HUES48 (cell line): ENCODE measurements around the gene NXNL1.
"Not testable (repeated sequence)": the region's sequence is repeated elsewhere in the genome, so short reads cannot be mapped to it uniquely, and the experiment has no call there.

Source experiments
- H3K27ac ChIP-seq: one replicate; pipeline ENCODE4 v1.7.0; 2013; ENCODE audit warnings: low read depth, low read length, inconsistent platforms
- H3K27me3 ChIP-seq: 2 replicates; pipeline ENCODE4 v1.6.1; 2013; ENCODE audit warnings: mild to moderate bottlenecking, low read length; ENCODE audit not compliant: control insufficient read depth, insufficient read depth
- H3K36me3 ChIP-seq: 2 replicates; pipeline ENCODE4 v1.6.1; 2013; ENCODE audit warnings: low read length; ENCODE audit not compliant: control insufficient read depth, insufficient read depth
- H3K4me1 ChIP-seq: 2 replicates; pipeline ENCODE4 v1.6.1; 2013; ENCODE audit warnings: mild to moderate bottlenecking, low read length; ENCODE audit not compliant: control insufficient read depth, insufficient read depth
- H3K4me3 ChIP-seq: 2 replicates; pipeline ENCODE4 v1.5.1; 2013; ENCODE audit warnings: mild to moderate bottlenecking, low read depth, low read length
- H3K9ac ChIP-seq: 2 replicates; pipeline ENCODE4 v1.6.1; 2013; ENCODE audit warnings: mild to moderate bottlenecking, low read depth, low read length, moderate library complexity
- H3K9me3 ChIP-seq: 2 replicates; pipeline ENCODE4 v1.6.1; 2013; ENCODE audit warnings: low read length; ENCODE audit not compliant: control insufficient read depth, insufficient read depth

The NXNL1 gene

GRCh38 chr19:17460372-17461230 is at the start of gene NXNL1:
Gene NXNL1, minus strand, starts transcription at chr19:17460926. Its CDS starts 57 bp downstream, at chr19:17460869.
- Histone ChIP-seq H3K27ac (no peak within 1 kb of the TSS), H3K27me3 (peaks cover 19% of the 10 kb centered on the region), H3K9me3 (no peaks in the 10 kb centered on the region)

GRCh38 chr19:17508558-17508933 is 47.8 kb upstream of the NXNL1 start:
- not testable (repeated sequence) for H3K36me3 ChIP-seq, H3K9me3 ChIP-seq, H3K4me3 ChIP-seq, H3K27ac ChIP-seq, H3K9ac ChIP-seq, H3K4me1 ChIP-seq, H3K27me3 ChIP-seq

More at GRCh38 chr19:17460372-17461230, at the start of gene NXNL1:
- Histone ChIP-seq H3K4me1 (no peaks in the 10 kb centered on the region), H3K4me3 (no peak within 1 kb of the TSS), H3K36me3 (no peaks in the 10 kb centered on the region), H3K9ac (no peak within 1 kb of the TSS)

- Histone ChIP-seq H3K4me3 (no peak overlapping the region), H3K36me3 (no peaks in the 10 kb centered on the region), H3K27ac (no peak overlapping the region), H3K9ac (no peak overlapping the region), H3K9me3 (no peaks in the 10 kb centered on the region), H3K27me3 (no peaks in the 10 kb centered on the region), H3K4me1 (0 out of 2 replicates have a peak, but pooled peaks cover 5% of the 10 kb centered on the region)
Measured at GRCh38 chr19:17506745-17507144, 46.0 kb upstream of the NXNL1 start.

GRCh38 chr19:17505223-17505622 is 44.5 kb upstream of the NXNL1 start:
- Histone ChIP-seq H3K4me1 (peaks cover under 1% of the 10 kb centered on the region; the same call in 1 of the 2 replicates), H3K9me3 (no peaks in the 10 kb centered on the region)

GRCh38 chr19:17504456-17504855 is 43.7 kb upstream of the NXNL1 start:
- Histone ChIP-seq H3K36me3 (no peaks in the 10 kb centered on the region), H3K4me1 (peaks cover 7% of the 10 kb centered on the region), H3K27ac (no peak overlapping the region), H3K27me3 (no peaks in the 10 kb centered on the region), H3K9me3 (no peaks in the 10 kb centered on the region), H3K4me3 (no peak overlapping the region), H3K9ac (no peak overlapping the region)

More at GRCh38 chr19:17505223-17505622, 44.5 kb upstream of the NXNL1 start:
- H3K36me3 ChIP-seq, result no peaks in the 10 kb centered on the region
- H3K27ac ChIP-seq, result no peak overlapping the region
- H3K27me3 ChIP-seq, result no peaks in the 10 kb centered on the region
- no peak overlapping the region for H3K9ac ChIP-seq
- H3K4me3 ChIP-seq, result no peak overlapping the region

GRCh38 chr19:17504030-17504429 is 43.3 kb upstream of the NXNL1 start:
- no peaks in the 10 kb centered on the region for H3K36me3 ChIP-seq
- peaks cover 7% of the 10 kb centered on the region for H3K4me1 ChIP-seq
- H3K9ac ChIP-seq, result no peak overlapping the region
- H3K4me3 ChIP-seq, result no peak overlapping the region
- H3K27me3 ChIP-seq, result no peaks in the 10 kb centered on the region
- no peaks in the 10 kb centered on the region for H3K9me3 ChIP-seq
- H3K27ac ChIP-seq, result no peak overlapping the region

- Histone ChIP-seq H3K36me3 (no peaks in the 10 kb centered on the region), H3K9me3 (no peaks in the 10 kb centered on the region), H3K4me3 (no peak overlapping the region), H3K27ac (no peak overlapping the region), H3K27me3 (no peaks in the 10 kb centered on the region), H3K4me1 (peaks cover 7% of the 10 kb centered on the region), H3K9ac (no peak overlapping the region)
Measured at GRCh38 chr19:17503240-17503639, 42.5 kb upstream of the NXNL1 start.

GRCh38 chr19:17500447-17501198 is 39.9 kb upstream of the NXNL1 start:
- H3K36me3 ChIP-seq, result no peaks in the 10 kb centered on the region
- H3K9ac ChIP-seq, result no peak overlapping the region
- no peak overlapping the region for H3K27ac ChIP-seq
- H3K4me1 ChIP-seq, result peaks cover 7% of the 10 kb centered on the region
- no peak overlapping the region for H3K4me3 ChIP-seq
- H3K27me3 ChIP-seq, result no peaks in the 10 kb centered on the region
- H3K9me3 ChIP-seq, result no peaks in the 10 kb centered on the region

GRCh38 chr19:17499648-17500446 is 39.1 kb upstream of the NXNL1 start:
- H3K4me1 ChIP-seq, result peaks cover 7% of the 10 kb centered on the region
- H3K27me3 ChIP-seq, result no peaks in the 10 kb centered on the region
- H3K27ac ChIP-seq, result no peak overlapping the region
- H3K9ac ChIP-seq, result no peak overlapping the region
- H3K9me3 ChIP-seq, result no peaks in the 10 kb centered on the region
- no peaks in the 10 kb centered on the region for H3K36me3 ChIP-seq
- H3K4me3 ChIP-seq, result no peak overlapping the region

GRCh38 chr19:17499025-17499424 is 38.3 kb upstream of the NXNL1 start:
- H3K4me1 ChIP-seq, H3K27me3 ChIP-seq, H3K4me3 ChIP-seq, H3K9ac ChIP-seq, H3K36me3 ChIP-seq, H3K9me3 ChIP-seq, H3K27ac ChIP-seq: not testable (repeated sequence)
